Measurements from ENCODE around the gene CD69.
A peak's percentile ranks its signal among the peaks of the same experiment; 100 is the strongest.

The CD69 gene

GRCh38 chr12:9781360-9781759 lies 20.7 kb upstream of the CD69 start:
- no peak for DNase-seq (ENCODE audit: low read depth)

GRCh38 chr12:9779209-9779608 lies 18.5 kb upstream of the CD69 start:
- no peak for DNase-seq (ENCODE audit: low read depth)

- no peak for DNase-seq (ENCODE audit: low read depth)
Observed at GRCh38 chr12:9776781-9777180, 16.1 kb upstream of the CD69 start.

- DNase-seq (ENCODE audit: low read depth) = no peak
Observed at GRCh38 chr12:9773216-9773877, 12.6 kb upstream of the CD69 start.

GRCh38 chr12:9763025-9763424 lies 2.3 kb upstream of the CD69 start:
- DNase-seq (ENCODE audit: low read depth) = no peak

- DNase-seq (ENCODE audit: low read depth) = no peak
Observed at GRCh38 chr12:9762369-9762768, 1.7 kb upstream of the CD69 start.

GRCh38 chr12:9761419-9761781 lies 699 bp upstream of the CD69 start:
- DNase-seq (ENCODE audit: low read depth) = no peak

GRCh38 chr12:9760120-9760519 lies 581 bp downstream of the CD69 start:
- DNase-seq (ENCODE audit: low read depth) = no peak

GRCh38 chr12:9759694-9760093 lies 1.0 kb downstream of the CD69 start:
- no peak for DNase-seq (ENCODE audit: low read depth)

GRCh38 chr12:9758119-9758518 lies 2.6 kb downstream of the CD69 start:
- DNase-seq (ENCODE audit: low read depth) = no peak

- DNase-seq (ENCODE audit: low read depth) = no peak
Observed at GRCh38 chr12:9757433-9758025, 3.2 kb downstream of the CD69 start.

GRCh38 chr12:9756706-9757105 lies 4.0 kb downstream of the CD69 start:
- no peak for DNase-seq (ENCODE audit: low read depth)

- no peak for DNase-seq (ENCODE audit: low read depth)
Observed at GRCh38 chr12:9756170-9756569, 4.5 kb downstream of the CD69 start.

GRCh38 chr12:9755567-9755966 lies 5.1 kb downstream of the CD69 start:
- no peak for DNase-seq (ENCODE audit: low read depth)

- no peak for DNase-seq (ENCODE audit: low read depth)
Observed at GRCh38 chr12:9755035-9755434, 5.7 kb downstream of the CD69 start.

- DNase-seq (ENCODE audit: low read depth) = no peak
Observed at GRCh38 chr12:9754099-9754927, 6.4 kb downstream of the CD69 start.

- DNase-seq (ENCODE audit: low read depth) = no peak
Observed at GRCh38 chr12:9753498-9753897, 7.2 kb downstream of the CD69 start.

GRCh38 chr12:9753073-9753472 lies 7.6 kb downstream of the CD69 start:
- DNase-seq (ENCODE audit: low read depth) = no peak

GRCh38 chr12:9752145-9752933 lies 8.4 kb downstream of the CD69 start:
- no peak for DNase-seq (ENCODE audit: low read depth)

GRCh38 chr12:9751204-9752144 lies 9.2 kb downstream of the CD69 start:
- DNase-seq (ENCODE audit: low read depth) = peak; percentile 66
